RWPE2 (cell line): Measurements from ENCODE around the gene OSCP1.

Experiments used
- ATAC-seq: fragments of 200-7000 bp; cut with Tn5 transposase; 3 replicates; pipeline ENCODE4 v1.9.1; 2021; ENCODE audit warnings: low read depth
- DNase-seq: peaks from one replicate; pipeline ENCODE4 v3.0.0-alpha.2; 2020; ENCODE audit warnings: low spot score
- H3K27ac ChIP-seq: fragments of 450-650 bp; 2 replicates; pipeline ENCODE4 v1.5.1; 2017; ENCODE audit warnings: mild to moderate bottlenecking; ENCODE audit not compliant: poor library complexity, severe bottlenecking
- H3K27me3 ChIP-seq: fragments of 250-450 bp; sonication (Bioruptor Pico); 2 replicates; pipeline ENCODE4 v1.5.1; 2021; ENCODE audit warnings: mild to moderate bottlenecking, moderate library complexity; ENCODE audit not compliant: insufficient read depth, poor library complexity, severe bottlenecking
- H3K36me3 ChIP-seq: fragments of 250-450 bp; sonication (Bioruptor Pico); 2 replicates; pipeline ENCODE4 v1.5.1; 2020; ENCODE audit warnings: low read depth, mild to moderate bottlenecking, moderate library complexity
- H3K4me1 ChIP-seq: fragments of 250-450 bp; sonication (Bioruptor Pico); 2 replicates; pipeline ENCODE4 v1.5.1; 2021; ENCODE audit warnings: mild to moderate bottlenecking, moderate library complexity; ENCODE audit not compliant: insufficient read depth, poor library complexity, severe bottlenecking
- H3K4me3 ChIP-seq: fragments of 250-450 bp; sonication (Bioruptor Pico); 2 replicates; pipeline ENCODE4 v1.5.1; 2021; ENCODE audit warnings: mild to moderate bottlenecking, moderate library complexity; ENCODE audit not compliant: severe bottlenecking
- H3K9me3 ChIP-seq: fragments of 250-450 bp; sonication (Bioruptor Pico); 2 replicates; pipeline ENCODE4 v1.5.1; 2021; ENCODE audit warnings: mild to moderate bottlenecking, moderate library complexity; ENCODE audit not compliant: severe bottlenecking
- CTCF ChIP-seq: fragments of 450-650 bp; IDR thresholded peaks from one replicate; pipeline ENCODE4 v1.5.1; 2017; ENCODE audit warnings: mild to moderate bottlenecking, moderate library complexity; ENCODE audit not compliant: poor library complexity, severe bottlenecking

The OSCP1 gene

DNA sequence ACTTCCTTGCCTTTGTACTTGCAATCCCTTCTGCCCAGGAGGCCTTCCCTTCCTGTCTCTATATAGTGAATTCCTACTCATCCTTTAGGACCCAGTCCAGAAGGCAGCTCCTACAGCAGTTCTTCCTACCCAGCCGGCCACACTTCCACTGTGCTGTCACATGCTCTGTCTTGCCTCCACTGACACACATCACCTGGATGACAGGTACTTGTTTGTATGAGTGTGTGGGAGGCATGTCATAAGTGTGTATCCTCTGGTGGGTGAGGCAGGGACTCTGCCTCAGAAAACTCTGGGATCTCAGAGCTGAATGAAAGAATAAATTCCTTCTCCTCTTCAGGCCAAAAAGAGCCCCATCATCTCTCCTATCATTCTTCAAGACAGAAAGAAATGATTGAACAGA is 5.1 kb upstream of the OSCP1 start:
- peaks cover 54% of the 10 kb centered on the region for H3K36me3 ChIP-seq

DNA sequence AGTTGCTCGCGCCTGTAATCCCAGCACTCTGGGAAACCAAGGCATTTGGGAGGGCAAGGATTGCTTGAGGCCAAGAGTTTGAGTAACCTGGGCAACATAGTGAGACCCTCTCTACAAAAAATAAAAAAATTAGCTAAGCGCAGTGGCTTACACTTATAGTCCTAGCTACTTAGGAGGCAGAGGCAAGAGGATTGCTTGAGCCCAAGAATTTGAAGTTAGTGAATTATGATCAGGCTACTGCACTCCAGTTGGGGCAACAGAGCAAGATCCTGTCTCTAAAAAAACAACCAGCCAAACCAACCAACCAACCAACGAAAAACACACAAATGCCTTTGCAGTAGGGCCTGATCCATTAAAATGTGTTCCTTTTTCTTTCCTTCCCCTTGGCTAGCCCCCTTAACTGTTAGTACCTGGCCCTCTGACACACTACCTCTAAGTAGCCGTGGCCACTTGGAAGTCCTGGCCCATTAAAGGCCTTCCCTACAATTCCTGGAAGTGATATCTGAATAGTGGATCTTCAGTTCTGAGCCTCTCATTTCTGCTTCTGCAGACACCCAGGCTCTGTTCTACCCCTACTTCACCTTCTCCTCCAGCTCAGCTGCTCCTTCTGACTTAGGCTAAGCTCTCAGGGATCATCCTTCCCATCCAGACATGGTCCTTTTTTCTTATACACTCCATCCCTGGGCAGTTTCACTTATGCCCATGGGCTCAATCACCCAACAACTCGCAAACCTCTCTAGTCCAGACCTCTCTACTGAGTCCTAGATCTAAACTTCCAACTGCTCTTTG is 3.5 kb upstream of the OSCP1 start:
- Histone ChIP-seq H3K4me3 (no peak overlapping the region), H3K4me1 (peaks cover 7% of the 10 kb centered on the region), H3K9me3 (no peaks in the 10 kb centered on the region), H3K27me3 (no peaks in the 10 kb centered on the region), H3K27ac (no peak overlapping the region), H3K36me3 (peaks cover 39% of the 10 kb centered on the region)
- DNase-seq: no peak
- no peak for ATAC-seq
- TF ChIP-seq CTCF: no peak

More for the DNA sequence above, 5.1 kb upstream of the OSCP1 start:
- H3K27me3 ChIP-seq: no peaks in the 10 kb centered on the region
- H3K4me3 ChIP-seq: no peak overlapping the region
- H3K27ac ChIP-seq: no peak overlapping the region
- H3K9me3 ChIP-seq: no peaks in the 10 kb centered on the region
- ATAC-seq (no peak), DNase-seq (no peak)
- no peak for TF ChIP-seq CTCF
- H3K4me1 ChIP-seq: no peaks in the 10 kb centered on the region

DNA sequence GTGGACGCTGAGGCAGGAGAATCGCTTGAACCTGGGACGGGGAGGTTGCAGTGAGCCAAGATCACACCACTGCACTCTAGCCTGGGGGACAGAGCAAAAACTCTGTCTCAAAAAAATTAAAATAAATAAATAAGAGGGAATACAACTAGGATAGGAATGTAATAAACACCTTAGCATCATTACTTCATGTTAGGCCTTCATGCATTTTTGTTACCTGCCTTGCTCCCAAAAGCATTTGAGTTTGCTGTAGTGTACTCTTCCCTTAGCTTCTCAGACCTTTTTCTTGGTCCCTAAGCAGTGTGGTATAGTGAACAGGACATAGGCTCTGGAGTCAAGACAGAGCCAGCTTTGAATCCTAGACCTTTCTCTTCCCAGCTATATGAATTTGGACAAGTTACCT is 2.8 kb upstream of the OSCP1 start:
- no peak for TF ChIP-seq CTCF
- no peak overlapping the region for H3K27ac ChIP-seq
- no peak for ATAC-seq

DNA sequence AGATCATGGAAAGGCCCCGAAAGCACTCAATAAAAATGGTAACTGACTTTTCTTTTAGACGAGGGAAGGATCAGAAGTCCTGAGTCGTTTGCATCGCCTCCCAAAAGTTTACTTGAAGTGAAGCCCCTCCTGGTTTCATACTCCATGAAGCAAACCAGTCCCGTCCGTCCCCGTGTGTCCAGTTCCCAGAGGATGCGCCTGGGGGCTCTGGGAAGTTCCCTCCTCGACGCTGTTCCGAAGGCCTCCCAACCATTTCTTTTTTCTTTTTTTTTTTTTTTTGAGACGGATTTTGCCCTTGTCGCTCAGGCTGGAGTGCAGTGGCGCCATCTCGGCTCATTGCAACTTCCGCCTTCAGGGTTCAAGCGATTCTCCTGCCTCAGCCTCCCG is 661 bp upstream of the OSCP1 start:
- Histone ChIP-seq H3K9me3 (no peaks in the 10 kb centered on the region), H3K4me3 (peak overlapping the region; percentile 43), H3K36me3 (peaks cover 14% of the 10 kb centered on the region), H3K27me3 (no peaks in the 10 kb centered on the region), H3K4me1 (peaks cover 15% of the 10 kb centered on the region), H3K27ac (peak overlapping the region; percentile 41)
- ATAC-seq: no peak
- TF ChIP-seq CTCF: no peak
- DNase-seq: no peak

More for the DNA sequence above, 2.8 kb upstream of the OSCP1 start:
- Histone ChIP-seq H3K36me3 (peaks cover 32% of the 10 kb centered on the region), H3K9me3 (no peaks in the 10 kb centered on the region), H3K4me3 (no peak overlapping the region), H3K27me3 (no peaks in the 10 kb centered on the region), H3K4me1 (peaks cover 15% of the 10 kb centered on the region)
- DNase-seq: no peak

GRCh38 chr1:36448530-36449056 is 1.7 kb downstream of the OSCP1 start:
- no peak for DNase-seq
- no peak; the same call in 2 of the 3 replicates for ATAC-seq

More at GRCh38 chr1:36448530-36449056, 1.7 kb downstream of the OSCP1 start:
- peak overlapping the region; percentile 24 for H3K27ac ChIP-seq
- H3K27me3 ChIP-seq: no peaks in the 10 kb centered on the region
- H3K4me1 ChIP-seq: peaks cover 15% of the 10 kb centered on the region
- H3K36me3 ChIP-seq: no peaks in the 10 kb centered on the region
- no peaks in the 10 kb centered on the region for H3K9me3 ChIP-seq
- no peak for TF ChIP-seq CTCF
- no peak overlapping the region for H3K4me3 ChIP-seq
